HEK293 (cell line): Measurements from ENCODE around the gene SRPK3.

Experiments used
- CTCF ChIA-PET: fragments of 350-600 bp; formaldehyde crosslinking; extraction: SDS; loops from one replicate; lab custom pipeline; 2021; ENCODE audit warnings: antibody characterized with exemption; lab: Yijun Ruan, JAX
- POLR2A ChIA-PET: fragments of 300-600 bp; formaldehyde crosslinking; extraction: SDS; loops from one replicate; lab custom pipeline; 2020; ENCODE audit warnings: antibody characterized with exemption, inconsistent platforms; lab: Yijun Ruan, JAX
- H3K27ac ChIP-seq: fragments of 200-500 bp; sonication (Bioruptor generic); 2 replicates; pipeline ENCODE4 v1.5.1; 2014; ENCODE audit warnings: low read depth, low read length, control low read depth, inconsistent platforms; ENCODE audit errors: extremely low read depth
- H3K36me3 ChIP-seq, 2 experiments: fragments of 200-500 bp in 1 of 2; sonication (Bioruptor generic) in 1 of 2; 1 replicate in 1 of 2; 2 replicates in 1 of 2; pipeline ENCODE4 v1.5.1; 2014 to 2017; ENCODE audit warnings: inconsistent platforms in 2 of 2, low read length in 2 of 2; ENCODE audit not compliant: control insufficient read depth in 2 of 2, insufficient read depth in 1 of 2
- H3K4me1 ChIP-seq: fragments of 200-500 bp; sonication (Bioruptor generic); 2 replicates; pipeline ENCODE4 v1.5.1; 2014; ENCODE audit warnings: mild to moderate bottlenecking, low read length, inconsistent platforms; ENCODE audit not compliant: control insufficient read depth, insufficient read depth
- H3K4me3 ChIP-seq: 2 replicates; pipeline ENCODE4 v1.5.1; 2011; ENCODE audit warnings: low read depth, mild to moderate bottlenecking, control low read depth, low read length, moderate library complexity
- H3K9me3 ChIP-seq: fragments of 200-500 bp; sonication (Bioruptor generic); 2 replicates; pipeline ENCODE4 v1.5.1; 2014; ENCODE audit warnings: low read depth, low read length, inconsistent platforms; ENCODE audit not compliant: control insufficient read depth, insufficient read depth
- GFI1B ChIP-seq: fragments of 450-650 bp; formaldehyde crosslinking; IDR thresholded peaks from 2 replicates; pipeline ENCODE4 v1.5.1; 2016; ENCODE audit warnings: missing biosample characterization, missing genetic modification characterization
- GLIS1 ChIP-seq: fragments of 450-650 bp; formaldehyde crosslinking; IDR thresholded peaks from 2 replicates; pipeline ENCODE4 v1.5.1; 2016; ENCODE audit warnings: missing biosample characterization, missing genetic modification characterization
- HOXD13 ChIP-seq: sonication (generic); formaldehyde crosslinking; IDR thresholded peaks from 2 replicates; pipeline ENCODE4 v1.8.0; 2022; ENCODE audit warnings: missing genetic modification reagents, borderline replicate concordance
- PRDM1 ChIP-seq: fragments of 450-650 bp; formaldehyde crosslinking; IDR thresholded peaks from 2 replicates; pipeline ENCODE4; 2016; ENCODE audit warnings: missing biosample characterization, missing genetic modification characterization
- SCRT2 ChIP-seq: fragments of 450-650 bp; formaldehyde crosslinking; IDR thresholded peaks from 2 replicates; pipeline ENCODE4 v1.5.1; 2016; ENCODE audit warnings: missing biosample characterization, missing genetic modification characterization
- SP3 ChIP-seq: fragments of 450-650 bp; formaldehyde crosslinking; IDR thresholded peaks from 2 replicates; pipeline ENCODE4 v1.5.1; 2016; ENCODE audit warnings: missing biosample characterization, missing genetic modification characterization
- ZNF121 ChIP-seq: fragments of 450-650 bp; formaldehyde crosslinking; IDR thresholded peaks from 2 replicates; pipeline ENCODE4 v1.5.1; 2016; ENCODE audit warnings: missing biosample characterization, missing genetic modification characterization
- ZNF133 ChIP-seq: fragments of 450-650 bp; formaldehyde crosslinking; IDR thresholded peaks from 2 replicates; pipeline ENCODE4 v1.5.1; 2016; ENCODE audit warnings: missing biosample characterization, missing genetic modification characterization
- ZNF155 ChIP-seq: fragments of 450-650 bp; formaldehyde crosslinking; IDR thresholded peaks from 2 replicates; pipeline ENCODE4 v1.5.1; 2016; ENCODE audit warnings: missing biosample characterization, missing genetic modification characterization
- ZNF16 ChIP-seq: fragments of 450-650 bp; formaldehyde crosslinking; IDR thresholded peaks from 2 replicates; pipeline ENCODE4 v1.5.1; 2016; ENCODE audit warnings: low read depth, missing biosample characterization, missing genetic modification characterization
- ZNF24 ChIP-seq: fragments of 450-650 bp; formaldehyde crosslinking; IDR thresholded peaks from 2 replicates; pipeline ENCODE4 v1.5.1; 2016; ENCODE audit warnings: missing biosample characterization, missing genetic modification characterization
- ZNF37A ChIP-seq: fragments of 450-650 bp; IDR thresholded peaks from 2 replicates; pipeline ENCODE4 v1.5.1; 2018; ENCODE audit warnings: missing biosample characterization, missing genetic modification characterization
- ZNF394 ChIP-seq: fragments of 450-650 bp; formaldehyde crosslinking; IDR thresholded peaks from 2 replicates; pipeline ENCODE4 v1.5.1; 2016; ENCODE audit warnings: missing biosample characterization, missing genetic modification characterization, mild to moderate bottlenecking, moderate library complexity, borderline replicate concordance
- ZNF398 ChIP-seq: fragments of 450-650 bp; formaldehyde crosslinking; IDR thresholded peaks from 2 replicates; pipeline ENCODE4 v1.5.1; 2017; ENCODE audit warnings: missing biosample characterization, missing genetic modification characterization
- ZNF558 ChIP-seq: fragments of 450-650 bp; formaldehyde crosslinking; IDR thresholded peaks from 2 replicates; pipeline ENCODE4 v1.5.1; 2016; ENCODE audit warnings: missing biosample characterization, missing genetic modification characterization
- ZNF645 ChIP-seq: fragments of 450-650 bp; formaldehyde crosslinking; IDR thresholded peaks from 2 replicates; pipeline ENCODE4; 2016; ENCODE audit warnings: missing biosample characterization, missing genetic modification characterization
- ZNF664 ChIP-seq: fragments of 450-650 bp; formaldehyde crosslinking; IDR thresholded peaks from 2 replicates; pipeline ENCODE4 v1.5.1; 2016; ENCODE audit warnings: missing biosample characterization, missing genetic modification characterization
- ZNF785 ChIP-seq: fragments of 450-650 bp; formaldehyde crosslinking; IDR thresholded peaks from 2 replicates; pipeline ENCODE4 v1.5.1; 2016; ENCODE audit warnings: missing biosample characterization, missing genetic modification characterization
- TF ChIP-seq, protein P1 (sequence below): fragments of 450-650 bp; formaldehyde crosslinking; IDR thresholded peaks from 2 replicates; pipeline ENCODE4 v1.5.0; 2017; ENCODE audit warnings: missing biosample characterization, missing genetic modification characterization, borderline replicate concordance
- TF ChIP-seq, protein P2 (sequence below): fragments of 450-650 bp; formaldehyde crosslinking; IDR thresholded peaks from 2 replicates; pipeline ENCODE4 v1.5.1; 2016; ENCODE audit warnings: missing biosample characterization, missing genetic modification characterization, low read depth
- TF ChIP-seq, protein P3 (sequence below): fragments of 450-650 bp; formaldehyde crosslinking; IDR thresholded peaks from 2 replicates; pipeline ENCODE4 v1.5.1; 2016; ENCODE audit warnings: missing biosample characterization, missing genetic modification characterization

Gene SRPK3

GRCh38 chrX:153784325-153784967 lies 3.6 kb downstream of the SRPK3 start:
- H3K9me3 ChIP-seq, result no peaks in the 10 kb centered on the region
- ChIA-PET POLR2A (interaction anchor here (0.5 kb wide), 1 partner anchor 20 kb away, joined by 3 read pairs; no protein-coding TSS in a partner anchor), CTCF (no interaction called here)
- H3K36me3 ChIP-seq, result peaks cover 0 to 45% of the 10 kb centered on the region in 2 experiments; a peak in 1 of 3 replicates
- H3K4me3 ChIP-seq, result no peak overlapping the region
- no peaks in the 10 kb centered on the region for H3K4me1 ChIP-seq
- TF ChIP-seq ZNF16 (tag by site-specific recombination), result no peak
- TF ChIP-seq, protein P1, sequence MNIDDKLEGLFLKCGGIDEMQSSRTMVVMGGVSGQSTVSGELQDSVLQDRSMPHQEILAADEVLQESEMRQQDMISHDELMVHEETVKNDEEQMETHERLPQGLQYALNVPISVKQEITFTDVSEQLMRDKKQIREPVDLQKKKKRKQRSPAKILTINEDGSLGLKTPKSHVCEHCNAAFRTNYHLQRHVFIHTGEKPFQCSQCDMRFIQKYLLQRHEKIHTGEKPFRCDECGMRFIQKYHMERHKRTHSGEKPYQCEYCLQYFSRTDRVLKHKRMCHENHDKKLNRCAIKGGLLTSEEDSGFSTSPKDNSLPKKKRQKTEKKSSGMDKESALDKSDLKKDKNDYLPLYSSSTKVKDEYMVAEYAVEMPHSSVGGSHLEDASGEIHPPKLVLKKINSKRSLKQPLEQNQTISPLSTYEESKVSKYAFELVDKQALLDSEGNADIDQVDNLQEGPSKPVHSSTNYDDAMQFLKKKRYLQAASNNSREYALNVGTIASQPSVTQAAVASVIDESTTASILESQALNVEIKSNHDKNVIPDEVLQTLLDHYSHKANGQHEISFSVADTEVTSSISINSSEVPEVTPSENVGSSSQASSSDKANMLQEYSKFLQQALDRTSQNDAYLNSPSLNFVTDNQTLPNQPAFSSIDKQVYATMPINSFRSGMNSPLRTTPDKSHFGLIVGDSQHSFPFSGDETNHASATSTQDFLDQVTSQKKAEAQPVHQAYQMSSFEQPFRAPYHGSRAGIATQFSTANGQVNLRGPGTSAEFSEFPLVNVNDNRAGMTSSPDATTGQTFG (tag by site-specific recombination), result no peak
- no peak for TF ChIP-seq ZNF155 (tag by site-specific recombination)
- no peak for TF ChIP-seq GFI1B (tag by site-specific recombination)
- TF ChIP-seq ZNF664 (tag by site-specific recombination), result no peak
- TF ChIP-seq ZNF785, result no peak
- TF ChIP-seq ZNF37A (tag by site-specific recombination), result no peak
- TF ChIP-seq ZNF645 (tag by site-specific recombination), result no peak
- TF ChIP-seq, protein P2, sequence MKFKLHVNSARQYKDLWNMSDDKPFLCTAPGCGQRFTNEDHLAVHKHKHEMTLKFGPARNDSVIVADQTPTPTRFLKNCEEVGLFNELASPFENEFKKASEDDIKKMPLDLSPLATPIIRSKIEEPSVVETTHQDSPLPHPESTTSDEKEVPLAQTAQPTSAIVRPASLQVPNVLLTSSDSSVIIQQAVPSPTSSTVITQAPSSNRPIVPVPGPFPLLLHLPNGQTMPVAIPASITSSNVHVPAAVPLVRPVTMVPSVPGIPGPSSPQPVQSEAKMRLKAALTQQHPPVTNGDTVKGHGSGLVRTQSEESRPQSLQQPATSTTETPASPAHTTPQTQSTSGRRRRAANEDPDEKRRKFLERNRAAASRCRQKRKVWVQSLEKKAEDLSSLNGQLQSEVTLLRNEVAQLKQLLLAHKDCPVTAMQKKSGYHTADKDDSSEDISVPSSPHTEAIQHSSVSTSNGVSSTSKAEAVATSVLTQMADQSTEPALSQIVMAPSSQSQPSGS (tag by site-specific recombination), result no peak
- TF ChIP-seq ZNF394, result no peak
- no peak for TF ChIP-seq PRDM1 (tag by site-specific recombination)
- TF ChIP-seq ZNF133 (tag by site-specific recombination), result no peak
- TF ChIP-seq ZNF398 (tag by site-specific recombination), result no peak
- H3K27ac ChIP-seq, result no peak overlapping the region

DNA sequence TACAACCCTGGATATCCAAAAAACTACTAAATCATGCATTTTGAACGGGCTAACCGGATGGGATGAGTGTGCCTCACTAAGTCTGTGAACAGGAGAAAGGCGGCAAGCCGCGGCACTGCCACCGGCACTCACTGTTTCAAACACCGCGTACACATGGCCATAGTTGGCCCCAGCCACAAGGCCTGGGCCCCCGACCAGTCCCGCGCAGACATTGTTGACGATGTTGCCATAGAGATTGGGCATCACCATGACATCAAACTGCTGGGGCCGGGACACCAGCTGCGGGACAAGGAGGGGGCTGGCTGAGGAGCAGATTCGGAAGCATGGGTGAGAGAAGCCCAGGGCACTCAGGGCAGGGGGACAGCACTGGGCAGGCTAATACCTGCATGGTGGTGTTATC lies 5.8 kb downstream of the SRPK3 start:
- no peak overlapping the region for H3K4me3 ChIP-seq
- POLR2A ChIA-PET, result interaction anchor here (0.8 kb wide), 1 partner anchor 18 kb away, joined by 4 read pairs; no protein-coding TSS in a partner anchor
- H3K36me3 ChIP-seq, result peaks cover 0 to 57% of the 10 kb centered on the region in 2 experiments; a peak in 1 of 3 replicates
- CTCF ChIA-PET, result no interaction called here
- no peaks in the 10 kb centered on the region for H3K9me3 ChIP-seq
- no peak overlapping the region for H3K27ac ChIP-seq
- TF ChIP-seq HOXD13 (CRISPR knock-in tag), result no peak
- TF ChIP-seq SCRT2, result no peak
- no peak for TF ChIP-seq ZNF121
- TF ChIP-seq GLIS1 (tag by site-specific recombination), result no peak
- no peak for TF ChIP-seq ZNF664 (tag by site-specific recombination)
- no peak for TF ChIP-seq ZNF24 (tag by site-specific recombination)
- TF ChIP-seq ZNF558 (tag by site-specific recombination), result no peak
- no peak for TF ChIP-seq SP3 (tag by site-specific recombination)
- TF ChIP-seq, protein P3, sequence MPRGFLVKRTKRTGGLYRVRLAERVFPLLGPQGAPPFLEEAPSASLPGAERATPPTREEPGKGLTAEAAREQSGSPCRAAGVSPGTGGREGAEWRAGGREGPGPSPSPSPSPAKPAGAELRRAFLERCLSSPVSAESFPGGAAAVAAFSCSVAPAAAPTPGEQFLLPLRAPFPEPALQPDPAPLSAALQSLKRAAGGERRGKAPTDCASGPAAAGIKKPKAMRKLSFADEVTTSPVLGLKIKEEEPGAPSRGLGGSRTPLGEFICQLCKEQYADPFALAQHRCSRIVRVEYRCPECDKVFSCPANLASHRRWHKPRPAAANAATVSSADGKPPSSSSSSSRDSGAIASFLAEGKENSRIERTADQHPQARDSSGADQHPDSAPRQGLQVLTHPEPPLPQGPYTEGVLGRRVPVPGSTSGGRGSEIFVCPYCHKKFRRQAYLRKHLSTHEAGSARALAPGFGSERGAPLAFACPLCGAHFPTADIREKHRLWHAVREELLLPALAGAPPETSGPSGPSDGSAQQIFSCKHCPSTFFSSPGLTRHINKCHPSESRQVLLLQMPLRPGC (tag by site-specific recombination), result no peak
- no peaks in the 10 kb centered on the region for H3K4me1 ChIP-seq
